GM12878 (cell line): Measurements from ENCODE around the gene LRRC47.

ENCODE experiments used
- CBX3 ChIP-seq: fragments of 200-600 bp; sonication (generic); IDR thresholded peaks from 2 replicates; pipeline ENCODE4 v1.6.1; 2016; ENCODE audit warnings: low read depth, borderline replicate concordance
- CTCF ChIP-seq, 3 experiments: IDR thresholded peaks in 2 of 3; conservative IDR thresholded peaks in 1 of 3; 2 replicates each; pipeline ENCODE4 v1.5.1; 2011; ENCODE audit warnings: low read depth in 3 of 3, low read length in 3 of 3, mild to moderate bottlenecking in 3 of 3, control low read depth in 2 of 3, moderate library complexity in 2 of 3, inconsistent platforms in 1 of 3, mixed read lengths in 1 of 3; ENCODE audit not compliant: control insufficient read depth in 2 of 3, insufficient read depth in 1 of 3; ENCODE audit errors: extremely low read depth in 1 of 3
- KAT2A ChIP-seq: conservative IDR thresholded peaks from 2 replicates; pipeline ENCODE4 v1.6.1; 2011; ENCODE audit warnings: low read depth, low read length; ENCODE audit not compliant: control insufficient read depth
- POLR2A ChIP-seq: IDR thresholded peaks from 2 replicates; pipeline ENCODE4 v1.6.1; 2011; ENCODE audit warnings: low read depth, mild to moderate bottlenecking, low read length
- SMC3 ChIP-seq: IDR thresholded peaks from 2 replicates; pipeline ENCODE4 v1.6.1; 2011; ENCODE audit warnings: low read length, improper control_type of control experiment, borderline replicate concordance
- SP1 ChIP-seq: IDR thresholded peaks from one replicate; pipeline ENCODE4 v1.6.1; 2011; ENCODE audit warnings: low read depth, low read length
- SRF ChIP-seq, 2 experiments: IDR thresholded peaks; 2 replicates each; pipeline ENCODE4 v1.6.1; 2011; ENCODE audit warnings: low read depth in 2 of 2, low read length in 2 of 2, mild to moderate bottlenecking in 1 of 2, moderate library complexity in 1 of 2
- TF ChIP-seq, protein P1 (sequence below): fragments of 450-650 bp; IDR thresholded peaks from 2 replicates; pipeline ENCODE4 v1.6.1; 2016; ENCODE audit warnings: mild to moderate bottlenecking

DNA sequence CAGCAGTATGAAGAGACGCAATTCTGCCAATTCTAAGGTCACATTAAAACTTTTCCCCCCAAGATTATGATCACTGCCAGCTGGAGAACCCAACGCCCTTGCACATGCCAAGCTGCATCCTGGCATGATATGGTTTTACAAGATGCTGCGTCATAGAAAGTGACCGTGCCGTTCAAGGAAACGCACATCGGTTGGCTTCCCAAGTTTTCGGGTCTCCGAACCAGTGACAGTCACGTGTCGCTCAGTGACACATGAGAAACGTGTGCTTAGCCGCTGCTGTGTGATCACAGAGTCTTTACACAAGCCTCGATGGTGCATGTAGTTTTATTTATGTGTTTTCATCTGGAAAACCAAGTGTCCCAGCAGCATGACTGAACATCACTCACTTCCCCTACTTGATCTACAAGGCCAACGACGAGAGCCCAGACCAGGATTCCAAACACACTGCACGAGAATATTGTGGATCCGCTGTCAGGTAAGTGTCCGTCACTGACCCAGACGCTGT is 16.3 kb downstream of the LRRC47 start:
- no peak for TF ChIP-seq CBX3
- no peak for TF ChIP-seq SP1
- TF ChIP-seq SRF (IDR thresholded peaks at IDR 0.05; ENCODE audit: low read depth in 2 of 2, low read length in 2 of 2), result no peak
- no peak for TF ChIP-seq SMC3
- no peak for TF ChIP-seq CTCF (IDR thresholded peaks at IDR 0.05 in 2 of 3, conservative IDR thresholded peaks at IDR 0.05 in 1 of 3; ENCODE audit: control insufficient read depth in 2 of 3, extremely low read depth in 1 of 3, insufficient read depth in 1 of 3, low read depth in 3 of 3, low read length in 3 of 3)
- no peak for TF ChIP-seq POLR2A
- TF ChIP-seq KAT2A, result no peak
- TF ChIP-seq, protein P1, sequence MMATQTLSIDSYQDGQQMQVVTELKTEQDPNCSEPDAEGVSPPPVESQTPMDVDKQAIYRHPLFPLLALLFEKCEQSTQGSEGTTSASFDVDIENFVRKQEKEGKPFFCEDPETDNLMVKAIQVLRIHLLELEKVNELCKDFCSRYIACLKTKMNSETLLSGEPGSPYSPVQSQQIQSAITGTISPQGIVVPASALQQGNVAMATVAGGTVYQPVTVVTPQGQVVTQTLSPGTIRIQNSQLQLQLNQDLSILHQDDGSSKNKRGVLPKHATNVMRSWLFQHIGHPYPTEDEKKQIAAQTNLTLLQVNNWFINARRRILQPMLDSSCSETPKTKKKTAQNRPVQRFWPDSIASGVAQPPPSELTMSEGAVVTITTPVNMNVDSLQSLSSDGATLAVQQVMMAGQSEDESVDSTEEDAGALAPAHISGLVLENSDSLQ, result no peak
